Activated CD4-positive, CD25-positive, alpha-beta regulatory T cell treated with anti-CD3 and anti-CD28 coated beads, Interleukin-2, amount 50 U/mL, for 16 hours (primary cell): ENCODE results near the gene ROBO2.

Experiments used
- DNase-seq: peaks from one replicate; pipeline ENCODE4 v3.0.0-alpha.2; 2020; ENCODE audit warnings: low read depth, low spot score

ROBO2 gene

GRCh38 chr3:77122652-77123051, 82.8 kb downstream of the ROBO2 start:
- no peak for DNase-seq

DNA sequence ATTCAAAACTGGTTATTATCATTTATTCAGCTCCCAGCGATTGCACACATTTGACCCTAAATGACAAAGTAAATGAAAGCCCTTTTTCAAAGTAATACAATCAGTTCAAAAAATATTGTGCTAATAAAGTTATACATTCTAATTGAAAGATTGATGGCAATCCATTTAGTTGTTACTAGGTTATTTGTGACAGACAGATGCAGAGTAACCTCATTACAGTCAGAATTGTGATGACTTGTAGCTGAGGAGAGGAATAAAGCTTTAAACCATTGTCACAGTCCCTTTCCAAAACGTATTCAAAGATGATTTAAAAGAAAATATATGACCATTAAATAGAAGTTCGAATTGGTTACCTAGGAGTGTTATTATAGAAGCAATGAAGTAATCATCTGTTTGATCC, 86.1 kb downstream of the ROBO2 start:
- DNase-seq = no peak

DNA sequence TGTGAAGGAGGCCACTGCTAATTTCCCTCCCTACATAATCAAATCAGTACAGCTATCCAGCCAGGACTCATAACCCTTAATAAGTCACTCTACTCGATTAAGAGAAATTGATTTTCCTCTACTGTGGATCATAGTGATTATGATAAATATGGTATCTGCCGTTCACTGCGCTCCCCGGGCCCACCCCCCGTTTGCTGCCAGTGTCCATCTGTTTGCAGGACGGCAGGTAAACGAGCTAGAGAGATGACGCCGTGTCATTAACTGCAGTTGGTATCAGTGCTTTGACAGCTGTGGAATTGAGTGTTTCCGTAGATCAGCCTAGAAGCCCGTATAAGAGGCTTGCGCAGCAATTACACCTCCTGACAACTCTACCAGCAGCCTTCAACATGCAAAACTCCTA, 94.9 kb downstream of the ROBO2 start:
- DNase-seq = no peak

- no peak for DNase-seq
Observed at GRCh38 chr3:77137559-77137958, 97.7 kb downstream of the ROBO2 start.

GRCh38 chr3:77139624-77140023, 99.7 kb downstream of the ROBO2 start:
- DNase-seq = no peak

DNA sequence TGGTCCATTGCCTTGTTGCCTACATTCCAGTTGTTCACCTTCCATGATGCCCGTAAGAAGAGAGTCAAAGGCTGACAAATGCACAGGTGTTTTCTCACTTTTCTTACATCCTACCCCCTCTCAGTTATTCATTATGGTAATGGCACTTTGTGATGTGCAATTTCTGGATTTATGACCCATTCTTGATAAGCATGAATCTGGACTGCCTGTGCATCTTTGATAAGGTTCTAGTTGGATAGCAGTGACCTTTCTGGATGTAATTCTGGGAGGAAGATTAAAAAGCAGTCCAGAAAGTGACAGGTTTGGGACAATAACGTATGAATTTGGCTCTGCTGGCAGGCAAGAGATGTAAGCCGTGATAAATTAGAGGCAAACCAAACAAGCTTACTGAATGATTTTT, 101.5 kb downstream of the ROBO2 start:
- DNase-seq = no peak

DNA sequence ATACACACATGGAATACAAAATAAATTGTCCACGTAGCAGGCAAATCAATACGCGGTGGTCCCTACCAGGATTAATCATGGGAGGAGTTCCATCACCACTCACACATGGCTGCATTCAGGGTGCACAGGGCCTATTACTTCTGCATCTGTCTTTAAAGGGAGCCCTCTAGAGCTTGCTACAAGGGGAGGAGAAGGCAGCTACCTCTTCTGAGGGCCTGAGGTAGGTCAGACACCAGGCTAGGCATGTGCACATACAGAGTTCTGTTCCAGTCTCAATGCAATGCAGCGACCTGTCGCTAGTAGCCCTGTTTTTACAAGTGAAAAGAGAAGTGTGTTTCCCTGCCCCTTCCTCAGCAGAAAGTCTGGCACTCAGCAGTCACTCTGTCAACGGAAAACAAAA, 102.7 kb downstream of the ROBO2 start:
- no peak for DNase-seq

- DNase-seq = no peak
Observed at GRCh38 chr3:77146004-77146403, 106.1 kb downstream of the ROBO2 start.

DNA sequence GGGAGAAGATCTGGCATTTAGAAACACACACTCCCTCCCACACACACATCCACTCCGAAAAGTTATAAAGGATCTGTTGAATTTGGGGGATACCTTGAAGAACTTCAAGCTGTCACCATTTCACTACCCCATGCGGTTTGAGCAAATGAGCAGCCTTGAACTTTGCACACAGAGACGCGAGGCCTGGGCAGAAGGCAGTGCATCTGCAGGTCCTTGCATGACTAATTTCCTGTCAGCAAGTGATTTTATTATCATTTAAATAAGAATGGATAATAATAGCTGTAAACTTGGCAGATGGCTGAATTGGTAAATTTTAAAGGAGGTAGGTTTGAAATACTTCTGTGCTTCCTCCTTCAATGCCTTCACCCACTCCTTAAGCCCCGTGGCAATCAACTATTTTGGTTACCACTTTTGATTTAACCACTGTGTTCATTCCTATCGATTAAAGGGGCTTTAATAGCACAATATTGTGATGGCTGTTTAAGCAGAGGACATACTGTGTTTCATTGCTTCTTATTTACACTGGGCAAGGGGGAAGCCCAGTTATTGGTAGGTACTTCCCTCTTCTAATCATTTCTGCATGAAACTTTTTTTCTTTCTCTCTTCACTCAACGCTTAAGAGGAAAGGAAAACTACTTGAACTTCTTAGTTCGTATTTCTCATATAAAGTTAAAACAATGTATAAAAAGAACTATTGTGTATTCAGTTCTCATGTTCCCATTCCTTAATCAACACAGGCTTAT, 108.1 kb downstream of the ROBO2 start:
- DNase-seq = no peak

GRCh38 chr3:77149382-77149781, 109.5 kb downstream of the ROBO2 start:
- DNase-seq = no peak

- DNase-seq = no peak
Observed at GRCh38 chr3:77150028-77150427, 110.1 kb downstream of the ROBO2 start.

DNA sequence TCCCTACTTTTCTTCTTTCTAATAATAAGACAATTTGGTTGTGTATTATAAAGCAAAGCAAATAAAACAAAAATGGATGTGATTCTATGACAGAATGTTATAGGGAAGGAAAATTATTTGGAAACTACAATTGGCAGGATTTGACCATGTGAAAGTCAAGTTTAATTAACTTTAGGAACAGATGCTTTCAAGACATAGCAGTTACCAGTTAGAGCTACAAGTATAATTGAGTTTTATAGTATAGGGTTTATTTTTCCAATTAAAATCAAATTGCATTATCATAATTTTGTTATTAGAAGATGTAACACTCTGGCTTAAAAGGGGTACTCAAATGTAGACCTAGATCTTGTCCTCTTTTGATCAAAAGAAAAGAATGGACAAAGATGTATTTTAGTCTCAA, 110.9 kb downstream of the ROBO2 start:
- DNase-seq = no peak

- no peak for DNase-seq
Observed at GRCh38 chr3:77158730-77159581, 119.1 kb downstream of the ROBO2 start.

GRCh38 chr3:77160931-77161497, 121.1 kb downstream of the ROBO2 start:
- DNase-seq = no peak

DNA sequence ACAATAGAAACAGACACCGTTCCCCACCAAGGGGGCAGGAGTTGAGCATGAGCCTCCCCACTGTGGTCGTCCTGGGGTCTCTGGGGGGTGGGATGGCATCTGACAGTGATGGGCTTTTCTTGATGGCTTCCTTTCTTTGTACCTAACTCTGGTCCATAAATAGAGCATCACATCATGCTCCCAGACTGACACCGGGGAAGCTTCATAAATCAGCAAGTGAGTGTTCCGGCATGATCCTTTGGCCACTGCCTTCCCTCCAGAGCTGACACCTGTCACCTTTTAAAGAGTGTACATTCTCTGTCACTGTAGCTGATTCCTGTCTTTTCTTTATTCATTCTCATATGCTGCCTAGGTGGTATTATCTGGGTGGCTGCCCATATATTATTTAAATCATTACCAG, 129.9 kb downstream of the ROBO2 start:
- no peak for DNase-seq

DNA sequence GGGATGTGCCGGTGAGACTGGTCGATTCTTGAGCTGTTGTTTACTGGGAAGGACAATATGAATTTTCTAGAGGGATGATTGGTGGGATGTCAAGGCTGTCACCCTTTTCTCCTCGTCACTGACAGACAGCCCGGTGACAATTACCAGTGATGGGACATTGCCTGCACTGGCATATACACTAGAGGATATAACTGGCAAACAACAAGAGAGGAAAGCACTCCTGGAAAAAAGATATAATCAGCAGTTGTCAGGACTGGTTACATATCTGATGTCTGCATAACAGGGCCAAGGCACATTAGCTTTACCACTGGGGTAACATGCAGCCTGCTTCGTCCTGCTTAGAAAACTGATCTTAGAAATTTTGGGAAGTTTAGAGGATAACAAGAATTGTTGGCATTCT, 131.1 kb downstream of the ROBO2 start:
- no peak for DNase-seq

- no peak for DNase-seq
Observed at GRCh38 chr3:77179762-77180161, 139.9 kb downstream of the ROBO2 start.

- DNase-seq = no peak
Observed at GRCh38 chr3:77182341-77182740, 142.4 kb downstream of the ROBO2 start.

- DNase-seq = no peak
Observed at GRCh38 chr3:77186319-77186718, 146.4 kb downstream of the ROBO2 start.

DNA sequence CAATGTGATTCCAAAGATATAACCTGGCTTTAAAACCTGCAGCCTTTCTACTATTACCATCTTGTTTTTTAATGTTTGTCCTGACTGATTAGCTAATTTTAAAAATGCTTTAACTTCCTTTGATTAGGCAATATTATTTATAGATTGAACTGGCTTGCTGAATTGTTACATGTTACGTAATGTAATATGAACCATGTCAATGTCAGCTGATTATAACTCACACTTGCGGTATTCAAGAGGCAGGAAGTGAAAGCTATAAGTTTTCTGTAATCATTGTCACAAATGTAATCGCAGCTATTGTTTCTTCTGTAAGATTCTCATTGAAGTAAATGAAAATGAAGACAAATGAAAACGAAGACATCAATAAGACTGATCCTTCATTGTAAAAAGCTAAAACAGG, 146.8 kb downstream of the ROBO2 start:
- no peak for DNase-seq

DNA sequence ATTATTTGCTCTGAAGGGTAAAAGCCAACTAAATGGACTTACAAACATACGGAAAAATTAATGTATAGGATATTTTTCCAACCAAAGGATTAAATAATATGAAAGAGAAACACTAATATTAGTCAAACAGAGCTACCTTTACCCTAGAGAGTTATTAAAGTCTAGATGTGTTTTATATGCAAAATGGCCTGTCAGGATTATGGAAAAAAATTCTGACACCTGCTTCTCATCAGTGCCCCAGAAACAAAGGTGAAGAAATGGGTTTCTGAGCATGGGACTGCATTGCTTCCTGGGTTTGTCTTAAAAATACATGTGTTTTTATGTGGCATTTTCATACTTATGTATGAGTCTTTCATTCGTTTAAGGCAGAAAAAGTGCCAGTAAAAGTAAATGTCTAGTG, 148.3 kb downstream of the ROBO2 start:
- no peak for DNase-seq

- no peak for DNase-seq
Observed at GRCh38 chr3:77189258-77189657, 149.4 kb downstream of the ROBO2 start.

DNA sequence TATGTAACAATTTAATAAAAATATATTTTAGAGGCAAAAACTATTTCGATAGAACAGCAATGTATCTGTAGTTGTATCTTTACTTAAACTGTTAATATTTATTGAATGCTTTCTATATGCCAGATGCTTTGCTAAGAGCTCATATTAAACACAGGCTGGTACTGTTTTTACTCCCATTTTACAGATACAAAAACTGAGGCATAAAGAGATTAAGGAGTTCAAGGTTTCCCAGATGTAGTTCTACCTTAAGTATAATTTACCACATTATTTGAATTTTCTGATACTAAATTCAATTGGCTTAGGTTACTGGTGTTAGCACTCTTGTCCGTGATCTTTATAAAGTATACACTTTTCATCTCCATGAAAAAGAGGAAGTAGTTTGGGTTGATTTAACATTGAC, 149.8 kb downstream of the ROBO2 start:
- DNase-seq = no peak
